NCI-H1417 (cell line): ENCODE measurements around the gene ZNF428.
"Not testable (repeated sequence)": the region's sequence is repeated elsewhere in the genome, so short reads cannot be mapped to it uniquely, and the experiment has no call there.

Experiments
- DNase-seq, 3 experiments: peaks; one replicate each; lab custom pipeline; 2025; lab: John Stamatoyannopoulos, UW

Gene ZNF428

DNA sequence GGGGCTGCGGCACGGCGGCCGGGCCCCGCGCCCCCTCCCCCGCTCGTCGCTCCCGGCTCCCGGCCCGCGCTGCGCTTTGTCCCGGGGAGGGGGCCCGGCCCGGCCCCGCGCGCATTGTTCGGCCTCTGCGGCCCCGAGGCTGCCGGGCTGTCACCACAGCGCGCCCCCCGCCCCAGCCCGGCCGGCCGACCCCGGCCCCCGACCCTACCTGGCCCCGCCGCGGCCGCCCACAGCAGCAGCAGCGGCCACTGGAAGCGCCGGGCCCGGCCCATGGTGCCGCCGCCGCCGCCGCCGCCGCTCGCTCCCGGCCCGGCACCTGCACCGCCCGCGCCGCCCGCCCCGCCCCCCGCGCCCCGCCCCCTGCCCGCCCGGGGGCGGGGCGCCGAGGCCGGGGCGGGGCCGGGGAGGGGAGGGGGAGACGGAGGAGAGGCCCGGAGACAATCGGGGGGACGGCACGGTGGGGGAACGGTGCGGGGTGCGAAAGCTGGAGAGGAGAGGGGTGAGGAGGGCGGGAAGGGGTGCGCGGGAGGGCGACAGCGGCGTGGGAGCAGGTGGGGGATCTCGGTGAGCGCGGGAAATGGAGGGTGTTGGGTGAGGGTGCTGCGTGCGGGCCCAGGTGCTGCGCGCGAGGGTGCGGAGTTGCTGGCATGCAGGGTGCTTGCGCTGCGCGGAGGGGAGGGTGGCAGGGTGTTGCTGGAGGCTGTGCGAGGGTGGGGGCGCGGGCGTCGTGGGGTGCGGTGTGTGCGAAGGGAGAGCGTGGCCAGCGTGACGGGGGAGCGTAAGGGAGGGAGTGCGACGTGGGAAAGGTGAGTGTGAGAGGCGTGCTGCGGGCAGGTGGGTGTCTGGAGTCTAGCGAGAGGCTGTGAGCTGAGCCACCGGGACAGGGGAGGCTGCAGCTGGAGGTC is 20.3 kb upstream of the ZNF428 start, which contains the start of gene CADM4:
TSS of gene CADM4 (minus strand) at position 332 of the 905 bp plus-strand sequence. CDS start at position 272, 60 bp downstream.
- peak; percentile 34 to 71 (median 66) for DNase-seq

DNA sequence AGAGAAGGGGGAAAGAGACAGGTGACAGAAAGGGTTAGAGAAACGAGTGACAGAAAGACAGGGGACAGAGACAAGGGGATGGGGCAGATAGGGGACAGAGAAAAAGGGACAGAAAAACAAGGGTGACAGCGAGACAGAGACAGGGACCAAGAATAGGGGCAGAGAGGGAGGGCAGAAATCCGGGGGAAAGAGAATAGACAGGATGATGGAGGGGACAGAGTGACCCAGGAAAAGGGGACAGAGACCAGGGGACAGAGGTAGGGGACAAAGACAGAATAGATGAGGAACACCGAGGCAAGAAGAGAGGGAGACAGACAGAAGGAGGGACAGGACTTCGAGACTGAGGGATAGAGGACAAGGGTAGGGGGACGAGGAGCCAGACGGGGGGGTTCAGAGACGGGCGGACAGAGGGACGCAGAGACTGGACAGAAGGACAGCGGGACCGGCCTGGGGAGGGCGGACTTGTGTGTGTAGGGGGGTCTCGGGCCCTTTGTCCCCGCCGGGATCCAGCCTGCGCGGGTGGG is 19.6 kb upstream of the ZNF428 start:
- peak in 2 of 3 experiments; percentile 3 to 12 for DNase-seq

- DNase-seq, result no peak
Observed at GRCh38 chr19:43638214-43638994, 19.0 kb upstream of the ZNF428 start.

DNA sequence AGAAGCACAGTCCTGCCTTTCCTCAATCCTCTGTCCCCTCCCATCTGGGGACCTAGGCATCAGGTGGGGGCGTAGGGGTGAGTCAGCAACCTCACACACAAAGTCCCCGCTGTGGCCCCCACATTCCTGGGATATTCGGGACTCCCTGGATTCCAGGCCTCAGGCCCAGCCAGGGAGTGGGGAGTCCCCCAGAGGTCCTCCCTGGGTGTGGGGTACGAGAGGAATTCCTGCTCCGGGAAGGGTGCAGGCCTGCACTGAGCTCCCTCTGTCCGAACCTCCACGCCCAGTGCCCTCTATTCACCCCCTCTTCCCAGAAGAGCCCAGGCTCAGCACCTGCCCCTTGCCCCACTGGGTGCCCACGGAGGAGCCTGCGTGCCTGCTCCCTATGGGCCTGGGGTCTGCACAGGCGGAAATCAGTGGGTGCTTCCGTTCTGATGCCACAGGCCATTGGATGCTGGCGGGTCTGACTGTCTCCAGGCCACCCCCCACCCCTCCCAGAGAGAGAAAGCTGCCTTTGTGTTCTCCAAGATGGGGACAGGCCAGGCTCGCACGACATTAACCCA is 16.8 kb upstream of the ZNF428 start:
- DNase-seq, result no peak

GRCh38 chr19:43635561-43635940 is 16.1 kb upstream of the ZNF428 start:
- DNase-seq, result not testable (repeated sequence)

DNA sequence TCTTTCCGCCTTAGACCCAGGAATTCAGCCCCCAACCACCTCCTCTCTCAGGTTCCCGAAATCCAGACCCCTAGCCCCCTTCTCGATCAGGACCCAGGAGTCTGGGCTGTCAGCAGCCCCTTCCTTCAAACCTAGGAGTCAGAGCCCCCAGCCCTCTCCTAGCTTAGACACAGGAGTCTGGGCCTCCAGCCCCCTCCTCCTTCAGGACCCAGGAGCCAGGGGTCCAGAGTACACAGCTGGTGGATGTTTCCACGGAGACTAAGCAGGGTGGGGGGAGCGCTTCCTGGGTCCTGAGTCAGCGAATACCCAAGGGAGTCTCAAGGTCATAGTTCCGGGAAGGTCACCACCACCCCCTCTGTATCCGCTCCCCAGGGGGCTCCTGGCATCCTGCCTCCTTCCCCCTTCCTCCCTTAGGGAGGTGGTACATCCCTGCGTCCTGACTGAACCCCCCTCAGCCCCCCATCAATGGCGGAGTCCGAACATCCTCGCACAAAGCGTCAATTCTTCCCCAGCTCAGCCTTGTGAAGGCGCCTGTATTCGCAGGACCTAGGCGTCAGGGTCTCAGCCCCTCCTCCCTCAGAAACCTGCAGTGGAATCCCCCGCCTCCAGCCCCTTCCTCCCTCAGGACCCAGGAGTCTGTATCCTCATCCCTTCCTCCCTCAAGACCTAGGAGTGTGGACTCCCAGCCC is 15.6 kb upstream of the ZNF428 start:
- no peak for DNase-seq

DNA sequence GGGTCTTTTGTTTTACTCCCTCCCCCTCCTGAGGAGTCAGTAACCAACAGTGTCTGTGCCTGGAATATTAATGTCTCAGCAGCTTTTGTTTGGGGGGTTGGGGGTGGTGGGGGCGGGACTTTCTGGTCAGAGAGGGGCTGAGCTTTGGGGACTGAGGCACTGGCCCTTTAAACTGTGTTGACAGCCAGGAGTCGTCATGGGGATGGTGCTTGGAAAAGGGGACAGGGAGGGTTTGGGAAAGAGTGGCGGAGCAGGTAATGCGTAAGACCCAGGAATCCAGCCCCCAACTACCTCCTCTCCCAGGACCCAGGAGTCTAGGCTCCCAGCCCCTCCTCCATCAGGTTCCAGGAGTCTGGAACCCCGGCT is 15.1 kb upstream of the ZNF428 start:
- no peak for DNase-seq

DNA sequence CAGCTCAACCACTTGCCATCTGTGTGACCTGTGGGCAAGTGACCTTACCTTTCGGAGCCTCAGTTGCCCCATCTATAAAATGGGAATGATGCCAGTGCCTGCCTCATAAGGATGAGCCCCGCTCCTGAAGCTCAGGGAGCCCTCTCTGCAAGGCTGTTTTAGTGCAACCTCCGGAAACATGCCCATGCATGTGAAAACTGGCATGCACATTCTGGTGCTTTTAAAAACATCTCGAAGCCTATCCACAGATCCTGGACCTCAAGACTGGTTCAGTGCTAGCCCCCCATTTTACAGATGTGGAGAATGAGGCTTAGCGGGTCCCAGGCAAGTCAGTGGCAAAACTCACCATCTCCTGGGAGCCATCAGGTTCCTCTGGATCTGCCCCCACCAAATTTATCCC is 14.6 kb upstream of the ZNF428 start:
- no peak for DNase-seq

- DNase-seq, result no peak
Observed at GRCh38 chr19:43633520-43633919, 14.1 kb upstream of the ZNF428 start.

- DNase-seq, result no peak
Observed at GRCh38 chr19:43631491-43631890, 12.1 kb upstream of the ZNF428 start.

DNA sequence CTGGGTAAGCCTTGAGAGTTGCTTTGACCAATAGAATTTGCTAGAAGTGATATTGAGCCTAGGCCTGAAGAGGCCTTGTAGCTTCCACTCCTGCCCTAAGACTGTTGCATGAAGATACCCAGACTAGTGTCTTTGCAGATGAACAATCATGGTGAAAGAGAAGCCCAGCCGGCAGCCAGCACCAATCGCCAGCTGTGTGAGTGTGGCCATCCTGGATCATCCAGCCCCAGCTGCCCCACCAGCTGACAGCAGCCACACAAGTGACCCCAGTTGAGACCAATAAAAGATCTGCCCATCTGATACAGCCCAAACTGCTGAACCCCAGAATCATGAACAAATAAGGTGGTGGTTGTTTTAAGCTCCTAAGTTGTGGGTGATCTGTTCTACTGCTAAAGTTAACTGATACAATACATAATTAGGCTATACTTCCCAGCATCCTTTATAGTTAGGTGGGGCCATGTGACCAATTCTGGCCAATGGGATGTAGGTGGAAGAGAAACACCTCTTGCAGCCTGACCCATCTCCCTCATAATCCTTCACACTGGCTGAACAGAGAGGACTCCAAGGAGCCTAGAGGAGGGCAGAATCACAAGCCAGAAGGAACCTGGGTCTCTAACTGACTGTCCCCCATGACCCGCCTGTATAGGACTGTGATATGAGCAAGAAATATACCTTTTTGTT is 9.4 kb upstream of the ZNF428 start:
- DNase-seq, result no peak

GRCh38 chr19:43626838-43627237 is 7.4 kb upstream of the ZNF428 start:
- DNase-seq, result no peak

DNA sequence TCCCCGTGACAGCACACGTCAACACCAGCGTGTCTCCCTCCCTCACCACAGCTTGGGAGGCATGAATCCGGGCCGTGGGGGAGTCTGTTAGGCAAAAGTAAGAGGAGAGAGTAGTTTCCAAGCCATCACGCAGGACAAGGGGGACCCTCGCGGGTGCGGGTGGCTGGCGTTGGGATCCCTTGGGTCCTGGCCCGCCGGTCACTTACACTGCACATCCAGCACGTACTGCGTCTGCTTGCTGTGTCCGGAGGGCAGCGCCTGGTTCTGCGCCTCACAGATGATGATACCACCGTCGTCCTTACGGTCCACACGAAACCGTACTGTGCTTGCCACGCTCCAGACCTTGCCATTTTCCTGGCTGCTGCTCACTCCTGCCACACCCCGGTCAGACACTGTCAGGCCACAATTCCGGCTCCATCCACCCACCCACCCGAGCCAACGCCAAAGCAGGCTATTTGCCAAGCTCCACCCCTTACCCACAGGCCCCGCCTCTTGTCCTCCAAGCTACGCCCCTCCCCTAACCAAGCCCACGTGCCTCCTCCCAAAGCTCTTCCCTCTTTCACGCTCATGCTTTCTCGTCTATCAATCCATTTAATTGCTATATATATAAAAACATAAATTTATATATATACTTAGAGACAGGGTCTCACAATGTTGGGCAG is 6.6 kb upstream of the ZNF428 start:
- no peak for DNase-seq

- DNase-seq, result no peak
Observed at GRCh38 chr19:43624933-43625332, 5.5 kb upstream of the ZNF428 start.

GRCh38 chr19:43623889-43624670 is 4.7 kb upstream of the ZNF428 start:
- DNase-seq, result no peak

- no peak for DNase-seq
Observed at GRCh38 chr19:43622956-43623355, 3.5 kb upstream of the ZNF428 start.

- DNase-seq, result no peak
Observed at GRCh38 chr19:43622070-43622469, 2.6 kb upstream of the ZNF428 start.

DNA sequence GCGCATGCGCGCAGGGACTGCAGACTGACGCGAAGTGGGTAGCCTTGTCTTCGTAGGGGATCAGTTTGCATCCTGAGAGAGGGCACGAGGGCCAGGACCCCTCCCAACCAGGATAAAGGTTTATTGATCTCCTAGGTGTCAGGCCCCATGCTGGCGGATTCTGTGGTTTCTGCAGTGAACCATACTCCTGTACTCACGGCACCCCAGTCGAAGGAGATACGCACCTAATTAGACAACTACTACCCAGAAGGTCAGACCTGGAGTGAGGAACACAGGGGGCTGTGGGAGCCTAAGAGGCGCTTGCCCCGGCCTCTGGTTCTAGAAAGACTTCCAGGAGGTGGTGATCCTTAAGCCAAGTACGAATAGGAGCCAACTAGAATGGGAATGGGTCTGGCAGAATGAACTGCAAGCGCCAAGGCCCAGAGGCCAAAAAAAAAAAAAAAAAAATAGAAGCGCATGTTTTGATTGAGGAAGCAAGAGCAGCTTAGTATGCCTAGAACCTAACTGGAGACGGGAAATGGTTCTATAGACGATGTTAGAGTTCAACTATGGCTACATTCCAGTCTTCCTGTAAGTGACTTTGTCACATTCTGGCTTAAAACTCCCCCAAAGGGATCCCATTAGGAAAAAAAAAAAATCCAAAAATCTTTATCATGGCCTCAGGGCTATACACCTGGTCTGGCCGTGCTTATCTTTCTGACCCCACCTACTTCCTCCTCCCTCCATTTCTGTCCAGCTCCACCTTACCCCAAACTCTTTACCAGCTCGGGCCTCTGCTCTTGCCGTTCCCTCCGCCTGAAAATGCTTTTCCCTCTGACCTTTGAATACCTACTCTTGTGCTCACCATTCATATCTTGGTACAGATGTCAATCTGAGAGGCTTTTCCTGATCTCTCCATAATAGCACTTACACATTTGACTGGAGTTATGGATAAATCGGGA is 902 bp upstream of the ZNF428 start:
- no peak for DNase-seq

GRCh38 chr19:43618921-43619261 is 538 bp downstream of the ZNF428 start:
- DNase-seq, result peak in 2 of 3 experiments; percentile 73 to 88
